Midbrain (tissue), 1 donor: ENCODE results near the gene STING1.
A peak's percentile ranks its signal among the peaks of the same experiment; 100 is the strongest.
"Not testable (repeated sequence)": the region's sequence is repeated elsewhere in the genome, so short reads cannot be mapped to it uniquely, and the experiment has no call there.

ENCODE experiments used
- DNase-seq: peaks from one replicate; lab custom pipeline; 2025; lab: John Stamatoyannopoulos, UW

The STING1 gene

DNA sequence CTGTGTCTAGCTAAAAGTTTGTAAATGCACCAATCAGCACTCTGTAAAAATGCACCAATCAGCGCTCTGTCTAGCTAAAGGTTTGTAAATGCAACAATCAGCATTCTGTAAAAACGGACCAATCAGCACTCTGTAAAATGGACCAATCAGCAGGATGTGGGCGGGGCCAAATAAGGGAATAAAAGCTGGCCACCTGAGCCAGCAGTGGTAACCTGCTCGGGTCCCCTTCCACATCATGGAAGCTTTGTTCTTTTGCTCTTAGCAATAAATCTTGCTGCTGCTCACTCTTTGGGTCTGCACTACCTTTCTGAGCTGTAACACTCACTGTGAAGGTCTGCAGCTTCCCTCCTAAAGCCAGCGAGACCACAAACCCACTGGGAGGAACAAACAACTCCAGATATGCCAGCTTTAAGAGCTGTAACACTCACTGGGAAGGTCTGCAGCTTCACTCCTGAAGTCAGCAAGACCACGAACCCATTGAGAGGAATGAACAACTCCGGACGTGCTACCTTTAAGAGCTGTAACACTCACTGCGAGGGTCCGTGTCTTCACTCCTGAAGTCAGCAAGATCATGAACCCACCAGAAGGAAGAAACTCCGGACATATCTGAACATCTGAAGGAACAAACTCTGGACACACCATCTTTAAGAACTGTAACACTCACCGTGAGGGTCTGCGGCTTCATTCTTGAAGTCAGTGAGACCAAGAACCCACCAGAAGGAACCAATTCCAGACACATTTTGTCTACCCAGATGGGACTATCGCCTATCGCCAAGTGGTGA is 20.7 kb upstream of the STING1 start:
- not testable (repeated sequence) for DNase-seq

DNA sequence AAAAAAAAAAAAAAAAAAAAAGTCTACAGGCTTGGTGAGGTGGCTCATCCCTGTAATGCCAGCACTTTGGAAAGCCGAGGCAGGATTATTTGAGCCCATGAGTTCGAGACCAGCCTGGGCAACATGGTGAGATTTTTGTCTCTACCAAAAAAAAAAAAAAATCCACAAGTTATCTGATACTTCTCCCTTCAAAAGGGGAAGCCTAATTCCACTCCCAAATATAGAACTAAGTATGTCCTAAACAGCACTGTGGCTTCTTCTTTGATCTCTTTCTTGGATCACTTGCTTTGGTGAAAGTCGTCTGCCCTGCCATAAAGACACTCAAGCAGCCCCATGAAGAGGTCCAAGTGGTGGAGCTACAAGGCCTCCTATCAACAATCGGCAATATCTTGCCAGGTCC is 18.8 kb upstream of the STING1 start:
- DNase-seq, result no peak

DNA sequence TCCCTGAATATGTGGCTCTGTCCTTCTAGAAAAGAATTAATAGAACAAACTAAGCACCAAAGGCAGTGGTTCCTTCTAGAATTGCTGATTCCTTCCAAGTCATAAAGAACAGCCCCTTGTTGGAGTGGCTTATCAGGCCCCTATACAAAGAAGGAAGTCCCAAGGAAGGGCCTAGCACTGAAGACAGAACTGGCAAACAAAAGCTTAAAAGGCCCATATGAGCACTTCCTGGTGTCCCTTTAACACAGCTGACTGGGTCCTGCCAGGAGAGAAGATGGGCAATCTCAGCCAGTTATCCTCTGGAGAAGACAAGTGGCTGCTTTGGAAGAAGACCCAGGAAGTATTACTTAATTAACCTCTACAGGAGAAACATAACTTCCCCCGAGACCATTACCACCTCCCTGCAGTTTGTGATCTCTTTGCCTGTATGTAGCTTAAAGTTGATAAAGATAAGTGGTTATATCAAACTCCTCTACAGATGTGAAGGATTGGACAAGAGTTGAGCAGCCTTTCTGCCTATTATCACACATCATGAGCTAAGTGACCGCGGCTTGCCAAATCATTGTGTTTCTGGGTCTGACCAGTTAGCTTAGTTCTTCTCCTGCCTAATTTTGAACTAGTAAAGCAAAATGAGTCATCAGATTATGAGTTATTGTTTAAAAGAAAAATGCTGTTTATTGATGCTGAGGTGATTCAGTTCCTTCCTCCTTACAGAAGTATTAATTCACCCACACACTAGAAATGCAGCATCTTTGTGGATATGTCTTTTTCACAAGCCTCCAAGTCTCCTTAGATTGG is 13.3 kb upstream of the STING1 start:
- no peak for DNase-seq

- no peak for DNase-seq
Measured at GRCh38 chr5:139494832-139495231, 12.3 kb upstream of the STING1 start.

GRCh38 chr5:139494256-139494655 is 11.7 kb upstream of the STING1 start:
- no peak for DNase-seq

DNA sequence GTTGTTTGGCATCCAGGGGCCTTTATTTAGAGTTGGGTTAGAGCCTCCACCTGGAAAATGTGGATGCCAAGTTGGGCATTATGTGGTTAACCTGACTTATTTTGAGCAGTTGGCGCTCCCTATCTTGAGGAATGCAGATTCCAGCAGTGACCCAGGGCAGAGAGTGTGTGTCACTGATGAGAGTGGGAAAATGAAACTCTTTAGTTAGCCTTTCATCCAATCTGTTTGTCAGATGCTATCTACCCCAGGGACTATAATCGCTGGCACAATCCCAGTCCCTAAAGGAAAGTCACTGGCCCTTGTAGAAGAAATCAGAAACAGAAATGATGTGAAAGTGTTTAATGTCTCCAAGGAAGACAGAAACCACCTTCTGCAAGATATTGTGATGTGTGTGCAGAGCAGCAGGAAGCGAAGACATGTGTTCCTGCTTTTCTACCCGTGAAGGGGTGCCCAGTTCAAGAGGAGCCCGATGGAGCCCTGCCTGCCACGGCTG is 10.2 kb upstream of the STING1 start:
- DNase-seq, result no peak

DNA sequence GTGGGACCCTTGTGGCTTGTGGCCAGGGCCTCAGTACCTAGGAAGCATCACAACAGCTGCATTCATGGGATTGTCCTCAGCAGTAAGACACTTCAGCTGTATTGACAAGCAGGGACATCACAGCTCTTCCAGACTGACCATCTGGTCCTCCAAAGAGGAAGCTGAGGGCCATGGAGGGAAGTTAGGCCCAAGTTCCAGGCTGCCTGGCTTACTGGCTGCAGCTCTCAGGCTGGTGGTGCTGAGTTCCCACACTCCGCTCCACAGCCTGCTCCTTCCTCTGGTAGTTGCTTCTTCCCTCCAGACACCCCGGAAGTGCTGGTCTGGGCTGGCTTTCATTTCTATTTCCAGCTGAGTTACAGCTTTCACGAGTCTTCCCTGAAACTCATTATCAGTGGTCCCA is 5.7 kb upstream of the STING1 start:
- DNase-seq, result peak; percentile 27

DNA sequence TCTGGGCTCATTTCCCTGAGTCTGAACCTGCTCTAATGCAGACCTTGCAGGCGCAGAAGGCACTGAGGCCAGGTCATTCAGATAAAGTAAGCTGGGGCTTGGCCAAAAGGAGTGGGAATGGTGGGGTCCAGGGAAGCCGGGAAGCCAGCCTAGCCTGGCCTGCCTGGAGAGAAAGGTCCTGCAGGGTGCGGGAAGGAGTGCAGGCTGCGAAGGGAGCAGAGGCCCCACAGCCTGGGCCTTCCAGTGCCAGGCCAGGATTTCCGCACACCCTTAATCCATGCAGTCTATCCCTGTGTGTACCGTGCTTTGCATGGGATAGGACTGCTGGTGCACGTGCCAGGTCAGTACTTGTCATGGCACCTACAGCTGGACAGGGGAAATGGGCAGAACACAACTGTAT is 3.6 kb upstream of the STING1 start:
- no peak for DNase-seq

DNA sequence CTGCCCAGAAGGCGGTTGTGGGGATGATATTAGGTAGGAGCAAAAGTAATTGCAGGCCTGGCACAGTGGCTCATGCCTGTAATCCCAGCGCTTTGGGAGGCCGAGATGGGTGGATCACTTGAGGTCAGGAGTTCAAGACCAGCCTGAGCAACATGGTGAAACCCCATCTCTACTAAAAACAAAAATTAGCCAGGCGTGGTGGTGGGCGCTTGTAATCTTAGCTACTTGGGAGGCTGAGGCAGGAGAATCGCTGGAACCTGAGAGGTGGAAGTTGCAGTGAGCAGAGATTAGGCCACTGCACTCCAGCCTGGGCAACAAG is 291 bp upstream of the STING1 start:
- DNase-seq, result not testable (repeated sequence)

- no peak for DNase-seq
Measured at GRCh38 chr5:139481580-139482049, 943 bp downstream of the STING1 start.

GRCh38 chr5:139481122-139481533 is 1.4 kb downstream of the STING1 start:
- no peak for DNase-seq

GRCh38 chr5:139479729-139480128 is 2.8 kb downstream of the STING1 start:
- not testable (repeated sequence) for DNase-seq

DNA sequence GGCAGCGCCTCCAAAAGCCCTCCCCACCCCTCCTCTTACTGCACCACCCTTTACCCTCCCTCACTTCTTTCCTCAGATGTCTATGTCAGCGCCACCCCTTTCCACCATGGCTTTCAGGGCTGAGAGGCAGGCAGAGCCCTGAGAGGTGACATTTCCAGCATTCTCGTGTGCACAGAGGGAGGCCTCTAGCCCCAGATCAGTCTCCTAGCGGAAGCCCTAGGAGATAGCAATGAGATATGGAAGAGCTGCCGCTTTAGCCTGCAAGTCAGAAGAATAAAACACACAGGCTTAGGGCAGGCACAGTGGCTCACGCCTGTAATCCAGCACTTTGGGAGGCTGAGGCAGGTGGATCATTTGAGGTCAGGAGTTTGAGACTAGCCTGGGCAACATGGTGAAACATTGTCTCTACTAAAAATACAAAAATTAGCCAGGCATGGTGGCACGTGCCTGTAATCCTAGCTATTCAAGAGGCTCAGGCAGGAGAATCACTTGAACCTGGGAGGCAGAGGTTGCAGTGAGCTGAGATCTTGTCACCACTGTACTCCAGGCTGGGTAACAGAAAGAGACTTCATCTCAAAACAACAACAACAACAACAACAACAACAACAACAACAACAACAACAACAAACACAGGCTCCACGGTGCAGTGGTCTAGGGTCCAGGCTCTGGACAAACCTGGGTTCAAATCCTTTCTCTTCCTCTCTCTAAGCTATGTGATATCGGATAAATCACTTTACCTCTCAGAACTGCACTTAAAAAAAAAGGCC is 3.7 kb downstream of the STING1 start:
- not testable (repeated sequence) for DNase-seq

- DNase-seq, result no peak
Measured at GRCh38 chr5:139475865-139476617, 6.5 kb downstream of the STING1 start.

GRCh38 chr5:139474890-139475791 is 7.4 kb downstream of the STING1 start:
- DNase-seq, result no peak

DNA sequence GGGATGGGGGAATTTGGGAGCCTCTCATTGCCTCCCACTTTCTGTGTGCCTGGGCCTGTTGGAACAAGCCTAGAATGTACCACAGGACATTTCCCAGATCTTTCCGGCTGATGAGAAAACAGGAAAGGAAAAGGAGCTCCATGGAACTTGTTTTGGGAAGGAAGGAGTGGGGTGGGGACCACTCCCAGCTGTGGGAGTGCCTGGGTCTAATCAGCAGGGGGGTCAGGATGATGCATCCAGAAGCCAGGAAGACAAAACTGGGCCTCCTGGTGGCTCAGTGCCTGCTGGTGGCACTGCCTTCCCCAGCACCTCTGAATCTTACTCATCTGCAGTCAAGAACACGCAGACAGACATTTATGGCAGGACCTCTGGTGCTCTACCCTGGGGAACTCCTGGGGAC is 9.0 kb downstream of the STING1 start:
- no peak for DNase-seq

GRCh38 chr5:139473105-139473504 is 9.5 kb downstream of the STING1 start:
- no peak for DNase-seq

- DNase-seq, result no peak
Measured at GRCh38 chr5:139472386-139473030, 10.1 kb downstream of the STING1 start.

DNA sequence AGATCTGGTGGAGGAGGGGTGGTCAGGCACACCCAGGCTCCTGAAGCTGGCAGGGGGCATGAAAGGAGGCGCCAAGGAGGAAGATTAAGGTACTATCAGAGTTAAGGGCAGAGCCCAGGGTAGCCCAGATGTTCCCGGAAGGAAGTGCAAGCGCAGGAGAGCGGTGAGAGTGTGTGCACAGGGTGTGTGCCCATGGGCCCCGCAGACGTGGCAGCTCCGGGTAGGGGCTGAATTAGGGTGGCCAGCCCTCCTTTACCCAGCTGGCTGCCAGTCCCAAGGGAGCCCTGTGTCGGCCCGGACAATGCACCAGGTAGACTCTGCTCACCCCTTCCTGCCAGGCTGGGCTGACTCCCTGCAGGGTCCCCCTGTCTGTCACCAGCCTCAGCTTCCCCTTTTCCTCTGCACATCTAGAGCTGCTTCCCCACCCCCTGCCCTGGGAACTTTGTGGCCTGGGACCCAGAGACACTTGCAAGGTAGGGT is 11.7 kb downstream of the STING1 start, which contains the start of gene SMIM33:
Gene SMIM33, plus strand, starts transcription at position 184 of the 480 bp plus-strand sequence. Its CDS starts 118 bp downstream, at position 302.
- DNase-seq, result no peak
